GM13977 (cell line): ENCODE data around the gene PBX4.

Experiments used
- DNase-seq: peaks from one replicate; pipeline ENCODE4 v3.0.0; 2012; ENCODE audit warnings: low spot score
- CTCF ChIP-seq: IDR thresholded peaks from 2 replicates; pipeline ENCODE4 v1.5.1; 2012; ENCODE audit warnings: mild to moderate bottlenecking, control low read depth; ENCODE audit not compliant: insufficient read depth; ENCODE audit errors: extremely low read depth, missing control alignments
- in situ Hi-C: fragments of 300-500 bp; cut with MboI; formaldehyde crosslinking; loops from one replicate; pipeline ENCODE4 v1.12.0; 2022; ENCODE audit warnings: low sequenced_read_pairs, low pct_unique_long_range_greater_than_20kb, mixed read lengths, inconsistent platforms; ENCODE audit not compliant: unreplicated experiment

The PBX4 gene

GRCh38 chr19:19546751-19547162 is 71.7 kb downstream of the PBX4 start:
- no peak for DNase-seq
- in situ Hi-C loops: loop anchor here (25.0 kb wide), 2 partner anchors 416 to 691 kb away; no protein-coding TSS in a partner anchor
- TF ChIP-seq CTCF: no peak

- TF ChIP-seq CTCF: no peak
- no peak for DNase-seq
- in situ Hi-C loops: loop anchor here (25.0 kb wide), 2 partner anchors 417 to 692 kb away; no protein-coding TSS in a partner anchor
These were observed 72.8 kb downstream of the PBX4 start for GRCh38 chr19:19545707-19546106.

GRCh38 chr19:19544954-19545591 is 73.4 kb downstream of the PBX4 start:
- in situ Hi-C loops: loop anchor here (25.0 kb wide), 2 partner anchors 417 to 692 kb away; no protein-coding TSS in a partner anchor
- DNase-seq: no peak

GRCh38 chr19:19544257-19544953 is 74.1 kb downstream of the PBX4 start:
- in situ Hi-C loops: loop anchor here (25.0 kb wide), 2 partner anchors 418 to 693 kb away; no protein-coding TSS in a partner anchor
- TF ChIP-seq CTCF: no peak

More at GRCh38 chr19:19544954-19545591, 73.4 kb downstream of the PBX4 start:
- TF ChIP-seq CTCF: no peak

GRCh38 chr19:19543640-19544039 is 74.8 kb downstream of the PBX4 start:
- no peak for TF ChIP-seq CTCF
- DNase-seq: no peak
- in situ Hi-C loops: loop anchor here (25.0 kb wide), 2 partner anchors 419 to 694 kb away; no protein-coding TSS in a partner anchor

More at GRCh38 chr19:19544257-19544953, 74.1 kb downstream of the PBX4 start:
- DNase-seq: no peak

- in situ Hi-C loops: loop anchor here (25.0 kb wide), 2 partner anchors 419 to 694 kb away; no protein-coding TSS in a partner anchor
- DNase-seq: no peak
- TF ChIP-seq CTCF: no peak
These were observed 75.4 kb downstream of the PBX4 start for GRCh38 chr19:19543101-19543500.
